HepG2 (cell line): Measurements from ENCODE around the gene TRAP1. TPM values are rescaled to one million over a fixed set of nuclear protein-coding genes. Genes with fewer than 3 reads are reported as not detected.

ENCODE experiments used
- ATAC-seq: fragments of 200-7000 bp; cut with Tn5 transposase; 3 replicates; pipeline ENCODE4 v1.9.1; 2020; ENCODE audit warnings: mild to moderate bottlenecking, moderate library complexity
- BruUV-seq: library from RNA; stranded (reverse); fragments of 400-500 nt; replicated peaks from 2 replicates; lab custom pipeline; 2021; lab: Mats Ljungman, UMichigan
- CTCF ChIA-PET: fragments of 300-600 bp; formaldehyde crosslinking; extraction: SDS; loops from one replicate; lab custom pipeline; 2021; ENCODE audit warnings: low total read pairs, inconsistent platforms, low intra/inter-chr PET ratio; lab: Yijun Ruan, JAX
- POLR2A ChIA-PET: fragments of 350-600 bp; sonication (Branson Sonifier 250); formaldehyde crosslinking; loops from one replicate; lab custom pipeline; 2020; ENCODE audit warnings: antibody characterized with exemption, inconsistent platforms; lab: Yijun Ruan, JAX
- DNase-seq: peaks from one replicate; pipeline ENCODE4 v3.0.0-alpha.2; 2015; ENCODE audit warnings: low spot score
- FAIRE-seq: peaks from 3 replicates; lab custom pipeline; 2011; peaks lifted over from hg19 to GRCh38; lab: Jason Lieb, UNC
- H2AFZ ChIP-seq: one replicate; pipeline ENCODE4 v1.6.1; 2011; ENCODE audit warnings: low read length, inconsistent platforms
- H3K27ac ChIP-seq: fragments of 300-600 bp; 3 replicates; pipeline ENCODE4 v1.8.0; 2011; ENCODE audit warnings: mixed run types, mild to moderate bottlenecking, mixed read lengths, low read length, inconsistent platforms; ENCODE audit not compliant: insufficient read depth; ENCODE audit errors: extremely low read length
- H3K27me3 ChIP-seq, 2 experiments: fragments of 200-600 bp in 1 of 2; 2 replicates in 1 of 2; 3 replicates in 1 of 2; pipeline versions ENCODE4 v1.6.0 to v1.8.0; 2011; ENCODE audit warnings: low read length in 2 of 2, mild to moderate bottlenecking in 2 of 2, moderate library complexity in 2 of 2, inconsistent platforms in 1 of 2; ENCODE audit not compliant: insufficient read depth in 2 of 2, control insufficient read depth in 1 of 2
- H3K36me3 ChIP-seq, 2 experiments: fragments of 200-600 bp in 1 of 2; replicated peaks in 1 of 2; 2 replicates in 1 of 2; 3 replicates in 1 of 2; pipeline versions ENCODE4 v1.5.1 to v1.8.0; 2011; ENCODE audit warnings: low read length in 2 of 2, inconsistent platforms in 1 of 2; ENCODE audit not compliant: insufficient read depth in 2 of 2, control insufficient read depth in 1 of 2
- H3K4me1 ChIP-seq: 2 replicates; pipeline ENCODE4 v1.5.1; 2012; ENCODE audit warnings: low read length, inconsistent platforms; ENCODE audit not compliant: insufficient read depth
- H3K4me2 ChIP-seq: 2 replicates; pipeline ENCODE4 v1.6.0; 2011; ENCODE audit warnings: low read depth, low read length, inconsistent platforms
- H3K4me3 ChIP-seq, 3 experiments: fragments of 200-600 bp in 1 of 3; sonication (generic), shearing (Covaris generic) in 1 of 3; replicated peaks in 1 of 3; 2 replicates each; pipeline ENCODE4 v1.5.1; 2011 to 2016; ENCODE audit warnings: low read length in 3 of 3, inconsistent platforms in 2 of 3, low read depth in 2 of 3, mild to moderate bottlenecking in 2 of 3, control low read depth in 1 of 3, mixed read lengths in 1 of 3; ENCODE audit not compliant: insufficient read depth in 1 of 3
- H3K79me2 ChIP-seq: one replicate; pipeline ENCODE4 v1.6.1; 2011; ENCODE audit warnings: low read length, inconsistent platforms; ENCODE audit not compliant: insufficient read depth
- H3K9ac ChIP-seq: 2 replicates; pipeline ENCODE4 v1.6.0; 2011; ENCODE audit warnings: mild to moderate bottlenecking, low read depth, low read length, inconsistent platforms; ENCODE audit not compliant: insufficient read depth
- H3K9me3 ChIP-seq: 2 replicates; pipeline ENCODE4 v1.5.1; 2012; ENCODE audit warnings: mild to moderate bottlenecking, low read length
- H4K20me1 ChIP-seq: 2 replicates; pipeline ENCODE4 v1.6.0; 2011; ENCODE audit warnings: inconsistent platforms, mild to moderate bottlenecking, low read length, moderate library complexity; ENCODE audit not compliant: insufficient read depth
- ATF1 ChIP-seq: IDR thresholded peaks from 2 replicates; pipeline ENCODE4 v1.6.1; 2016; ENCODE audit warnings: mild to moderate bottlenecking, control low read depth
- FOXA3 ChIP-seq: IDR thresholded peaks from 2 replicates; pipeline ENCODE4 v1.6.1; 2016; ENCODE audit warnings: missing genetic modification reagents, missing compliant biosample characterization
- MAZ ChIP-seq, 2 experiments: sonication (generic) in 1 of 2; formaldehyde crosslinking in 1 of 2; IDR thresholded peaks; 2 replicates each; pipeline versions ENCODE4 v1.5.0 to v1.6.1; 2012 to 2020; ENCODE audit warnings: low read depth in 2 of 2, mild to moderate bottlenecking in 2 of 2, borderline replicate concordance in 1 of 2, improper control_type of control experiment in 1 of 2, low read length in 1 of 2, missing genetic modification reagents in 1 of 2, moderate library complexity in 1 of 2
- NFKB2 ChIP-seq: sonication (generic); formaldehyde crosslinking; IDR thresholded peaks from 2 replicates; pipeline ENCODE4 v1.4.0; 2020; ENCODE audit warnings: missing genetic modification reagents, borderline replicate concordance
- PRDM4 ChIP-seq: sonication (generic); formaldehyde crosslinking; IDR thresholded peaks from 2 replicates; pipeline ENCODE4 v1.9.0; 2021; ENCODE audit warnings: missing genetic modification reagents, borderline replicate concordance
- SAP130 ChIP-seq: IDR thresholded peaks from 2 replicates; pipeline ENCODE4 v1.6.1; 2016; ENCODE audit warnings: low read depth
- SKI ChIP-seq: fragments of 450-650 bp; IDR thresholded peaks from one replicate; pipeline ENCODE4 v1.6.1; 2018; ENCODE audit warnings: mild to moderate bottlenecking; ENCODE audit not compliant: partially characterized antibody
- SPEN ChIP-seq: sonication (generic); formaldehyde crosslinking; IDR thresholded peaks from 2 replicates; pipeline ENCODE4 v1.5.1; 2020; ENCODE audit warnings: low read depth, mild to moderate bottlenecking, missing genetic modification reagents
- TARDBP ChIP-seq: sonication (generic); formaldehyde crosslinking; IDR thresholded peaks from 2 replicates; pipeline ENCODE4 v1.8.0; 2022; ENCODE audit warnings: mild to moderate bottlenecking, missing genetic modification reagents
- ZMYM2 ChIP-seq: sonication (generic); formaldehyde crosslinking; IDR thresholded peaks from 2 replicates; pipeline ENCODE4 v1.8.0; 2022; ENCODE audit warnings: mild to moderate bottlenecking, missing genetic modification reagents
- ZNF569 ChIP-seq: sonication (generic); formaldehyde crosslinking; IDR thresholded peaks from 2 replicates; pipeline ENCODE4 v1.5.0; 2020; ENCODE audit warnings: mild to moderate bottlenecking, missing genetic modification reagents, moderate library complexity, borderline replicate concordance
- ZNF580 ChIP-seq: IDR thresholded peaks from 2 replicates; pipeline ENCODE4 v1.6.1; 2016; ENCODE audit warnings: low read depth, borderline replicate concordance
- ZNF605 ChIP-seq: sonication (generic); formaldehyde crosslinking; IDR thresholded peaks from 2 replicates; pipeline ENCODE4 v1.8.0; 2022; ENCODE audit warnings: mild to moderate bottlenecking, missing genetic modification reagents
- ZNF609 ChIP-seq: sonication (generic); formaldehyde crosslinking; IDR thresholded peaks from 2 replicates; pipeline ENCODE4 v1.4.0; 2020; ENCODE audit warnings: mild to moderate bottlenecking, missing genetic modification reagents, borderline replicate concordance
- ZNF704 ChIP-seq: sonication (generic); formaldehyde crosslinking; IDR thresholded peaks from 2 replicates; pipeline ENCODE4 v1.8.1; 2023; ENCODE audit warnings: mild to moderate bottlenecking, inconsistent platforms, moderate library complexity, missing genetic modification reagents, borderline replicate concordance
- WGBS: methylation state at CpG from one replicate; pipeline ENCODE4 v1.1.6; 2017; ENCODE audit warnings: low lambda C conversion rate; 5-methylcytosine and 5-hydroxymethylcytosine counted together
- in situ Hi-C: cut with HindIII; loops from 2 replicates; pipeline ENCODE4 v1.10.0; 2017; ENCODE audit warnings: low pct_unique_long_range_greater_than_20kb; ENCODE audit not compliant: extremely low pct_ligation_motif_present
- intact Hi-C: fragments of 100-400 bp; cut with micrococcal nuclease; formaldehyde crosslinking; loops from one replicate; pipeline ENCODE4 v1.10.0; 2022; ENCODE audit not compliant: unreplicated experiment
- polyA plus RNA-seq, 8 experiments: library from polyadenylated mRNA; depleted of rRNA in 3 of 8; stranded (reverse) in 7 of 8; unstranded in 1 of 8; fragments of >200 nt; fragmentation: Illumina TruSeq in 4 of 8; extraction: Trizol in 4 of 8; gene quantifications; 2 replicates each; pipeline versions ENCODE4 v1.2.1 to v1.2.3, GENCODE V29; 2011 to 2016; ENCODE audit warnings: low read depth in 4 of 8, missing spikeins in 1 of 8, mixed read lengths in 1 of 8; ENCODE audit not compliant: insufficient read depth in 1 of 8
- total RNA-seq, 5 experiments: library from RNA; depleted of rRNA; stranded (reverse); fragments of >200 nt; fragmentation: Illumina TruSeq; extraction: Trizol; gene quantifications; 2 replicates each; pipeline ENCODE4 v1.2.3, GENCODE V29; 2016; ENCODE audit warnings: low read depth in 1 of 5

The TRAP1 gene
- total and polyA plus RNA-seq, 2 of the 13 experiments (the other 11 are each of a cell fraction or from before 2014, with no cell fraction given), result 127 to 240 TPM

DNA sequence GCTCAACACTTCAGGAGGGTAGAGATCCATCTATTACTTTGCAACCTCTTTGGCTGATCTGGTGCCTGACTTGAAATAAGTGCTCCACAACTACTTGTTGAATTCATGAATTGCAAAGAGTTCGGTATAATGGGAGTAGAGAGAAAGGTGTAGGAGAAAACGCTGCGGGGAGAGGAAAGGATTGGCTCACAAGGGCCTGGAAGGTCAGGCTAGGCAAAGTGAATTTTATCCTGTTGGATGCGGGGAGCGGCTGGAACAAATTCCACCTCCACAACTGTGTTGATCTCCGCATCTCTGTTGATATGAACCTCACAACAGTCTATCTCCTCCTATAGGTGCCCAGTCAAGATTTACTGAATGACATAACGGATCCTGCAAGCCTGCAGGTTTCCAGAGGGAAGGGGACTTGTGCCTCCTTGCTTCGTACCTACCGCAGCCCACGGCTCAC lies 106.6 kb downstream of the TRAP1 start:
- FAIRE-seq (no peak), DNase-seq (no peak), ATAC-seq (peak; percentile 67)
- POLR2A ChIA-PET, result interaction anchor here (1.6 kb wide), 1 partner anchor 14 kb away, joined by 3 read pairs; no protein-coding TSS in a partner anchor
- Histone ChIP-seq H3K9me3 (no peaks in the 10 kb centered on the region), H2AFZ (peak overlapping the region; percentile 35), H3K27me3 (no peaks in the 10 kb centered on the region; a peak in 1 of 5 replicates), H3K9ac (peak overlapping the region; percentile 82), H3K79me2 (peaks cover 33% of the 10 kb centered on the region), H3K27ac (peak overlapping the region; percentile 69), H3K4me2 (peak overlapping the region; percentile 89), H4K20me1 (no peaks in the 10 kb centered on the region), H3K4me3 (peak overlapping the region; percentile 83 to 99 (median 96)), H3K4me1 (peaks cover 57% of the 10 kb centered on the region), H3K36me3 (peaks cover 0 to 1% of the 10 kb centered on the region in 2 experiments; a peak in 1 of 5 replicates)
- in situ Hi-C loops, result no loop called here
- intact Hi-C loops, result no loop called here
- CTCF ChIA-PET, result no interaction called here
- no TSS peak for BruUV-seq
- WGBS, result under 1% methylated on average over 9 of the region's 10 CpGs
- 0 out of 2 replicates have a peak, but pooled peaks have one; percentile 31 for TF ChIP-seq ZMYM2 (CRISPR knock-in tag)
- TF ChIP-seq SAP130 (CRISPR knock-in tag), result peak; percentile 42; the same call in 1 of the 2 replicates
- TF ChIP-seq ZNF605 (CRISPR knock-in tag), result peak; percentile 54; the same call in 1 of the 2 replicates
- no peak for TF ChIP-seq PRDM4 (CRISPR knock-in tag)
- TF ChIP-seq MAZ (IDR thresholded peaks at IDR 0.05; ENCODE audit: borderline replicate concordance, low read depth, low read length), result no peak
- TF ChIP-seq MAZ (CRISPR knock-in tag; IDR thresholded peaks at IDR 0.05; ENCODE audit: low read depth), result 0 out of 2 replicates have a peak, but pooled peaks have one; percentile 9
- no peak for TF ChIP-seq NFKB2 (CRISPR knock-in tag)
- TF ChIP-seq ZNF569, result no peak
- TF ChIP-seq ZNF580, result no peak
- TF ChIP-seq ZNF704 (CRISPR knock-in tag), result 0 out of 2 replicates have a peak, but pooled peaks have one; percentile 16
- TF ChIP-seq ATF1 (CRISPR knock-in tag), result no peak
- TF ChIP-seq SKI, result no peak
- no peak for TF ChIP-seq FOXA3 (CRISPR knock-in tag)
- TF ChIP-seq ZNF609 (CRISPR knock-in tag), result no peak
- TF ChIP-seq SPEN (CRISPR knock-in tag), result 0 out of 2 replicates have a peak, but pooled peaks have one; percentile 35
- no peak for TF ChIP-seq TARDBP (CRISPR knock-in tag)
